GM20431 (cell line): ENCODE data around the gene LIMD2.
"Not testable (repeated sequence)": the region's sequence is repeated elsewhere in the genome, so short reads cannot be mapped to it uniquely, and the experiment has no call there.

Source experiments
- in situ Hi-C: fragments of 300-500 bp; cut with MseI, MboI; formaldehyde crosslinking; loops from one replicate; pipeline ENCODE4 v1.15.0; 2020; ENCODE audit warnings: low sequenced_read_pairs; ENCODE audit not compliant: unreplicated experiment

The LIMD2 gene

DNA sequence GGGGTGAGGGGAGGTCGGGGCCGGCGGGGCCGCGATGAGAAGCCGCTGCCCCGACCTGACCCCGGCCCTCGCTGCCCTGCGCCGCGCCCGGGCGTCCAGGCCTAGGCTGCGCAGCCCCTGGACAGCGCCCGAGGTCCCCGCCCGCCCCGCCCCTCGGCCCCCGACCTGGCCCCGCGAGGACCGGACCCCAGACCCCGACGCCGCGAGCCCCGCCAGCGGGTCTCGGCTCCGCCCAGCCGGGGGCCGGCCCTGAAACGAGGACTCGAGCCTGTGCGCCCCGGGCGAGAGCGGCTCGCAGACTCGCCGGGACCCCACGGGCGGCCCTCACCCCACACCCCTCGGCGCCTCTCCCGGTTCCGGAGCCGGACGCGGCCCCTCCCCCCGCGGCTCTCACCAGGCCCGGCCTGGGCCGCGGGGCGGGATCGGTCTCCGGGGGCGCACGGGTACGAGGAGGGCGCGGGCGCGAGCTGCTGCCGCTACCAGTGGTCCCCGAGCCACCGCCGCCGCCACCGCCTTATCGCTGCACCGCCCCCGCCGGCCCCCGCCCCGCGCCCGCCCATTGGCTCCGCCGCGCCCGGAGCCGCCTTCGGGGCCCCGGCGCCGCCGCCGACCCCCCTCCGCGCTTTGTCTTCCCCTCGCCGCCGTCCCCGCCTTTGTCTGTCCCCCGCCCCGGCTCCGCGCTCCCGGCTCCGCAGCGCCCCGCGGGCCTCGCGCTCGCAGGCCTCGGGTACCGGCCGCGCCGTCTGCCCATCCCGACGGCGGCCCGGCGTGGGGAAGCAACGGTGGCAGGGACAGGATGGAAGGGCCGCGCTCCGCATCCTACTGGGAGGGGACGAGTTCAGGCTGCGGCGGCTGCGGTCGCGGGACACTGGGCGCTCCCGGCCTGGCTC lies at the start of gene LIMD2:
Gene LIMD2, minus strand, starts transcription at position 488 of the 890 bp plus-strand sequence. CDS start 827 bp downstream, outside the sequence.
- in situ Hi-C loops = no loop called here

DNA sequence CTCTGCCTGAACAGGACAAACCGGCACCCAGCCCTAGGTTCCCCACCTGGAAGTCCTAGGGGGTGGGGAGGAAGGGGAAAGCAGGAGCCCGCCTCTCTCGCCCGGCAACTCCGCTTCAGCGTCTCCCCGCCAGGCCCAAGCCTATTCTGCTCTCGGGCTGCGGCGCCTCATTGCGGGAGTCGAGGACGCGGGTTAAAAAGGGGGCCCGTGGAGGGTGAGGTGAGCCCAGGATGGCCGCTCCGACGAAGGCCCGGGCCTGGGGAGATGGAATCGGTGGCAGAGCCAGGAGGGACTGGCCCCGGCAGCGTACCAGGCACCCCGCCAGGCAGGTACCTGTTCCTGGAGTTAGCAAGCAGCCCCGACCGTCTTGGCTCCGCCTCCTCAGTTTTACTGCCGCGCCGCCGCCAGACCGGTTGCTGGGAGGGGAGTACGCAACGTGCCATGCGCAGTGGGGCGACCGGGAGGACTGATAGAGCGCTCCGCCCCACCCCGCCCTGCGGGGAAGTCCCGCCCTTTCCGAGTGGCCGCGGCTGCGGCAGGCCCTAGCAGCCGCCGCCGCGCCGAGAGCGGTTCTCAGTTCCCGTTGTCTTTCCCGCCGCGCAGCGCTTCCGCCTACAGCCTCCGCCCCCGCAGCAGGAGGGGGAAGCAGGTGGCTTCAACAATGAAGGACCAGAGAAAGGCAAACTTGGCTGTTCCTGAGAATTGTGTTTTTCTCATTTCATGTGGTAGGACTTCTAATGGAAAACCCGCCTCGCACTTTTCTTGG lies 41.7 kb upstream of the LIMD2 start, which contains the start of gene STRADA:
Gene STRADA, minus strand, starts transcription at position 392 of the 766 bp plus-strand sequence. CDS start 13,430 bp downstream, outside the sequence.
- in situ Hi-C loops = no loop called here

- in situ Hi-C loops = no loop called here
These were observed 41.1 kb upstream of the LIMD2 start for GRCh38 chr17:63741143-63741407.

DNA sequence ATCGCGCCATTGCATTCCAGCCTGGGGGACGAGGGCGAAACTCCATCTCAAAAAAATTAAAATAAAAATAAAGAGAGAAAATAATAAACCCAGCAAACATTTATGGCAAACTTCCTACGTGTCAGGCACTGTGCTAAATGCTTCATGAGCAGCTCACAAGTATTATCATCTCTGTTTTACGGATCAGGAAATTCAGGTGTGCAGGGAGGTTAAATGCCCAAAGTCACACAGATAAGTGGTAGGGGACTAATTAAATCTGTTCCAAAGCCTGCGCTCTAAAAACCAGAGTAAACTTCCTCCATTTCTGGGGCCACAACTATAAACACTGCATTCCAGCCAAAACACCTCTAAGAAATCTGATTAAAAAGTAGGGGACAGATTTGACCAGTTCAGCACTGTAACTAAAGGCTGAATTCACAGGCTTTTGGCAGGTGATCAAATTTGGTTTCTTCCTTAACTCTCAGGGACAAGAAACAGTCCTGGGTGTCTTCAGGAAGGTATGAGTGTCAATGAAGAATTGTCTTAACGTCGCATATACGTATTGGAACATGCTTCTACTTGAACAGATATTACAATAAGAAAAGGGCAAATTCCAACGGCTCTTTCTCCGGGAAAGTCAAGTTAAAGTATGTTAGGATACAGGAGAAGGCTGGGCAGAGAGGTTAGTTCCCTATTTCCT lies 40.7 kb upstream of the LIMD2 start:
- in situ Hi-C loops = no loop called here

- in situ Hi-C loops = no loop called here
These were observed 35.8 kb upstream of the LIMD2 start for GRCh38 chr17:63735691-63736090.

- in situ Hi-C loops = no loop called here
These were observed 22.5 kb upstream of the LIMD2 start for GRCh38 chr17:63722403-63722802.

DNA sequence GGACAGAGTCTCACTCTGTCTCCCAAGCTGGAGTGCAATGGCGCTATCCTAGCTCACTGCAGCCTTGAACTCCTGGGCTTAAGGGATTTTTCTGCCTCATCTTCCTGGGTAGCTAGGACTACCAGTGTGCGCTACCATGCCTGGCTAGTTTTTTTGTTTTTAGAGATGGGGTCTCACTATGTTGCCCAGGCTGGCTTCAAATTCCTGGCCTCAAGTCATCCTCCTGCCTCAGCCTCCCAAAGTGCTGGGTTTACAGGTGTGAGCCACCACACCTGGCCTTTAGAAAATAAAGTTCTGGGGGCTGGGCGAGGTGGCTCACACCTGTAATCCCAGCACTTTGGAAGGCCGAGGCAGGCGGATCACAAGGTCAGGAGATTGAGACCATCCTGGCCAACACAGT lies 20.3 kb upstream of the LIMD2 start:
- in situ Hi-C loops = not testable (repeated sequence)

DNA sequence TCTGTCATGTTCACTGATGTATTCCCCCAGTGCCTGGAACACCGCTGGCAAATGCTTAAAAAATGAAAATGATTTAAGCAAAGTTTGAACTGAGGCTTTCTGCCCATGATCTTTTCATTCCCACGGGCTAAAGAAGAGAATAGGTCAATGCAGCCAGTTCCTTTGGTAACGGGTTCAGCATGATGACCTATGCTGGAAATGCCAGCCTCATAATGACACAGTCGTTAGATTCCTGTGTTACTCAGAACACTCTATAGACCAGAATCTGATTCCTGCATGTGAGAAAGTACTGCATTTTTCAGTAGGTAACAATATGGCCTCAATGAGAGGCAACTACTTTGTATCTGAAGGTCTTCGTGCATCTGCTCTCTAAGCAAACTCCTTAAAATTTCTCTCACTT lies 19.1 kb upstream of the LIMD2 start:
- in situ Hi-C loops = no loop called here

- in situ Hi-C loops = no loop called here
These were observed 16.5 kb upstream of the LIMD2 start for GRCh38 chr17:63716426-63716825.

DNA sequence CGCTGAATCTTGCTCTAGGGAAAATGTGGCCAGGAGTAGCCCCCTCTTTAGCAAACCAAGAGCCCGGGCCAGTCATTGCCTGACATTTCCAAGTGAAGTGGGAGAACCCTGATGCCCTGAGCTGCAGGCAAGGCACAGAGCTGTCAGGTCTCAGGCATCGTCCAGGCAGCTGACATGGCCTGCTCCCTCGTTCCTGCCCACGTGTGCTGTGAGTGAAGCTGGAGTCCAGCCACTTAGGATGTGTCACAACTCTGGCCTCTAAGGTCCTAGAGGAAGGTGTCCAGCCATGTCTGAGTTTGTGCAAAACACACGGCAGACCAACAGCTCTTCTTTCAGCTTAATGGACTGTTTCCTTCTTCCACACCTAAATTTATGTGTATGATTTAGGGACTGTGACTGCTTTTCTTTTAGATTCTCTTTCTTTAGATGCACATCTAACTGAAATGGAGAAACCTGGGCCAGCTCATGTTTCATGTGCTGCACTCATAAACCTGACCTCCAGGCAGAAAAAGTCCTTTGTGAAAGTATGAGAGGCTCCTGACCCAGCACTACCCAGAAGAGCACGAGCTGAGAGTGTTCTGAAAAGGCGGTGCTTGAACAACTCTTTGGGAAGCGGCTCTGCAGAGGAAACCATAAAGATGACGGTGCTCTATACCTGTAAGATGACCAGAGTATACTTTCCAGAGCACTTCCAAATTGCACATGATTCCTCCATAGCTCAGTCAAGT lies 14.8 kb upstream of the LIMD2 start:
- in situ Hi-C loops = no loop called here

GRCh38 chr17:63709110-63709509 lies 9.2 kb upstream of the LIMD2 start:
- in situ Hi-C loops = no loop called here

DNA sequence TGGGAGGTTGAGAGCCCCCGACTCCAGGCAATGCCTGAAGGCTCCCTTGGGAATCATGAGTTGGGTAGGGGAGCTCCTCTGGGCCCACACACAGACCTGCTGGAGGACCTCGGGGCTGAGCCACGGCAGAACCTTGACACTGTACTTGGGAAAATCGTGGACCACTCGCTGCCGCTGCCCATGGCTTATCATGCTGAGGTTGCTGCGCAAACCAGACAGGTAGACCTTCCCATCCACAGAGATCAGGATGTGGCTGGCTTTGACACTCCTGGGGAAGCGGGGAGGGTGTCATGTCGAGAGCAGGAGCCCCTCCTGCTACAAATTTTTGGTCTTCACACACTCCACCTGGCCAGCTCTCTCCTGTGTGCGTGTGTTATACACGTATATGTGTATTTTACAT lies 7.2 kb upstream of the LIMD2 start:
- in situ Hi-C loops = no loop called here

GRCh38 chr17:63706336-63707082 lies 6.6 kb upstream of the LIMD2 start:
- in situ Hi-C loops = no loop called here

- in situ Hi-C loops = no loop called here
These were observed 5.7 kb upstream of the LIMD2 start for GRCh38 chr17:63705657-63706056.

DNA sequence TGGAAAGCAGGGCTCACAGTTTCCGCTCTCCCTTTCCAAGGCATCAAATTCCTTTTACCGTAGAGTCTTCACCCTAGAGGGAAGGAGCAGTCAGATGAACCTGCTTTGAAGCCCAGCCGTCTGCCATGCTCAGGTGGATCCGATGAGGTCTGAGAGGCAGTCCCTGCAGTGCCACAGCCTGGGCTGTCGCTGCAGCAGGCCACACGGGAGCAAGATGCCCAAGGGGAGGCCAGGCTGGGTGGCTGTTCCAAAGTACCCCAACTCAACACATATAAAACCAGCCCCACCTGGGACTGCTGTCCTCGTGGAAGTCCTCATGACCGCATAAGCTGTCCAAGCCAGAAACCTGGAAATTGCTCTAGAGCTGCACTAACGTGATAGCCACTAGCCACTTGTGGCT lies 4.9 kb upstream of the LIMD2 start:
- in situ Hi-C loops = no loop called here

- in situ Hi-C loops = no loop called here
These were observed 4.3 kb upstream of the LIMD2 start for GRCh38 chr17:63704259-63704576.

DNA sequence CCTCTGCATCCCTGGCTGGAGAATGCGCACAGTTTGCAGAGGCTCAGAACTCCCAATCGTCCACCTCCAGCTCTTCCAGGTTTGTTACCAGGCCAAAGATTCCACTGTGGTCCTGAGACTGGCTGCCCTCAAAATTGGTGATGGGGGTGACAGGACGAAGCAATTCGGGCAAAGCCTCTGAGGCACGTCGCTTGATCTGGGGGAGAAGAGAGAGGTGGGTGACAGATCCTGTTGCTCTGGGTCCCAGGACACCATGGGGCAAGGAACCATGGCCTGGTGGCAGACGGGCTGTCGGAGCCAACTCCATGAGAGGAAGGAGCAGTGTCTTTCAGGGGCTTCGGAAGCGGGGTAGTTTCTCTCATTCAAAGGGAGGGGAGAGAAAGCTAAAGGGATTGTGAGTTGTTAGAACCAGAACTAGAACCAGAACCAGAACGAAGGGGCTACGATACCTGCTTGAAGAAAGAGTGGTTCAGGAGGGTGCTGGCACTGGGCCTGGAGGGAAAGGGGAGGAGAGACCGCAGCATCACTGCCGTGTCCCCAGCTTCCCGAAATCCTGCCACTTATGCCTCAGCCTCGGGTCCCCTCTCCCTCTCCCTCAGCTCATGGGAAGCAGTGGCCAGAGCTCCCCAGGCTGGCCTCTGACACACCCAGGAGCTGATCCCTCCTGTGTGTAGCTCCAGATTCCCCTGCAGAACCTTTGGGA lies 3.8 kb upstream of the LIMD2 start:
- in situ Hi-C loops = no loop called here

- in situ Hi-C loops = no loop called here
These were observed 3.1 kb upstream of the LIMD2 start for GRCh38 chr17:63703029-63703428.

GRCh38 chr17:63702721-63703015 lies 2.7 kb upstream of the LIMD2 start:
- in situ Hi-C loops = no loop called here
